GM18868 (cell line): ENCODE measurements around the gene GTF3C5.
"Not testable (repeated sequence)": the region's sequence is repeated elsewhere in the genome, so short reads cannot be mapped to it uniquely, and the experiment has no call there.

Experiments
- ATAC-seq: cut with Tn5 transposase; IDR thresholded peaks from one replicate; pipeline ENCODE4 v1.9.1; 2021; ENCODE audit warnings: mild to moderate bottlenecking, moderate library complexity; ENCODE audit not compliant: unreplicated experiment

GTF3C5 gene

DNA sequence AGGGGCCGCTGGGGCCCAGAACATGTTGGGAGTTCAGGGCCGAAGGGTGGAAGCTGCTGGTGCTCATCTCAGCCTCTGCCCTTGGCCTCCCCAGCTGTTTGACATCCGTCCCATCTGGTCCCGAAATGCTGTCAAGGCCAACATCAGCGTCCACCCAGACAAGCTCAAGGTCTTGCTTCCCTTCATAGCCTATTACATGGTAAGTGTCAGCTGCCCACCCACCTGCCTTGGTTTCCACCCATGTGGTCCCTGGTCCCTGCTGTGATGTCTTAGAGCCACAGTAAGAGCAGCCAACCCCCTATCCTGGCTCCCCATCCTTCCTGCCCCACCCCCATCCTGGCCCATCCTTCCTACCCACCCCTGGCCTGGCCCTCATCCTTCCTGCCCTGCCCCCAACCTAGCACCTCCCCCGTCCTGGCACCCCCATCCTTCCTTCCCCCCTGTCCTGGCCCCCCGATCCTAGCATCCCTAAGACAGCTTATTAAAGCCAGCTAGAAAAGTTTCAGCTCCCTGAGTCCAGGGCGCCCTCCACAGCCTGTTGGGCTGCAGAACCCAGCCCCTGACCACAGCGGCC, 21.3 kb downstream of the GTF3C5 start:
- no peak for ATAC-seq

DNA sequence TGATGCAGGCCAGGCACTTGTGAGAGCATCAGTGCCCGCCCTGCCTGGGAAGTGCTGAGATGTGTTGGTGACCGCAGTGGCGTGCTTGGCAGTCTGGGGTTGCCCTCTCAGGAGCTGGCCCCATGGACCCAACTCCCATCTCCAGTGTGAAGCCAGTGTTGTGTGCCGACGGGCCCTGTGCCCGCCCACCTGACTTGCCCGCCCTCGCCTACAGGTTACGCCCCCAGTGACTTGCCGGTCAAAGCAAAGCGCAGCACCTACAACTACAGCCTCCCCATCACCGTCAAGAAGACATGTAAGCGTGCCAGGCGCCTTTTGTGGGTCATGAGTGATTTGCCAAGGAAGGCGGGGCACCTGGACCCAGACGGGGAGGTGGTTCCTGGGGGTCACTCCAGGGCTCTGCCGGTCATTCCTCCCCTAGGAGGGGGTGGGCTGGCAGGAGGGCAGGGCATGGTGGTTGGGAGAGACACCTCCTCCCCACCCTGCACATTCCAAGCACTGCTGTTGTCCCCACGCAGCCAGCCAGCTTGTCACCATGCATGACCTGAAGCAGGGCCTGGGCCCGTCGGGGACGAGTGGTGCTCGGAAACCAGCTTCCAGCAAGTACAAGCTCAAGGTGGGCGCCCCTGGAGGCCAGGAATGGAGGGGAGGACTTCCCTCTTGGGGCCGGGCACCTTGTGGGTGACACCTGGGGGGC, 23.5 kb downstream of the GTF3C5 start:
- ATAC-seq, result no peak

DNA sequence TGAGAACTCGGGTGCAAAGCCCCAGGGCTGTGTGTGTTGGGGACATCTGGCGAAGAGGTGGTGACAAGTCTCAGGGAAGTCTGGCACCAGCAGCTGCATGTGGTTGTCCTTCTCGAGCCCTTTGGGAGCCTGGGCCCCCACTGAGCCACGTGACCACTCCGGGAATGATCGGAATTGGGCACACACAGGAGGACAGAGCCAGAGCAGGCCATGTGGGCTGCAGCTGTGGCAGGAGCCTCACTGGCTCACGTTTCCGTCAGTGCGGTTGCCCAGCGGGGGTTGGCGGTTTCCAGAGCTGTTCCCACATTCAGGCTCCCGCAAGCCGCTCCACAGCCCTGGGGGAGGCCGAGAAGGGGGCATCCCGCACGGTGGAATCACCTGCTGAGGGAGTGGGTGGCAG, 24.2 kb downstream of the GTF3C5 start:
- ATAC-seq, result no peak

DNA sequence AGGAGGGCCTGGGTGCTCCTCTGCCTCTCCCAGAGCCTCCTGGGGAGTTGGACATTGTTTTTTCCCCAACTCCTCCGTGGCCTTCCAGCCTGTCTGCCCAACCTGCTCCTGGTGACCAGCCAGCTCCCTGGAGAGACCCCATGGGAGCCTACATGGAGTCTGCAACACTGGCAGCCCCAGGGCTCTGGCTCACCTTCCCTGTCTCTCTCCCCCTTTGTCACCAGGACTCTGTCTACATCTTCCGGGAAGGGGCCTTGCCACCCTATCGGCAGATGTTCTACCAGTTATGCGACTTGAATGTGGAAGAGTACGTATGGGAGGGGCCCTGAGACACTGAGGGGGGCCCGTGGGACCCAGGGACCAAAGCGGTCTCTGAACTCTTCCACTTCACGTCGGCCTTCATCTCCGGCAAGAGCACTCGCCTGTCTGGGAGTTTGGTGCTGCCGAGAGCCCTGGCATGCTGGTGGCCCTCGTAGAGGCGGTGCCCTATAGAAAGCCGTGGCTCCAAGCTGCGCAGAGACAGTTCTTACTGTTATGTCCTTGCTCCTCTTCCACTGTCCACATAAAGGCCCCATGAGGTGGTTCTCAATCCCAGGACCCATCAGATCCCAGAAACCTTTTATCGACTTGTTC, 25.1 kb downstream of the GTF3C5 start:
- ATAC-seq, result no peak

DNA sequence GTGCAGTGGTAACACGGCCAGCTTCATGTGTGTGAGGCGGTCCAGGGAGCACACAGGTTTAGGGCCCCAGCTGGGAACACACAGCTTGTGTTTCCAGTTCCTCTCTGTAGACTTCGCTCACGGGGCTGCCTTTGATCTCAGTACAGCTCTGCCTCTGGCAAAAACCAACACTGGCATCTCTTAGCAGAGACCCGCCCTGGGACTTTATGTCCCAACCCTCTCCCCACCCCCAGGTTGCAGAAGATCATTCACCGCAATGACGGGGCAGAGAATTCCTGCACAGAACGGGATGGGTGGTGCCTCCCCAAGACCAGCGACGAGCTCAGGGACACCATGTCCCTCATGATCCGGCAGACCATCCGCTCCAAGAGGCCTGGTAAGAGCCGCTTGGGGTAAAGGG, 25.7 kb downstream of the GTF3C5 start:
- no peak for ATAC-seq

- ATAC-seq, result no peak
These were observed 26.2 kb downstream of the GTF3C5 start for GRCh38 chr9:133057006-133057405.

DNA sequence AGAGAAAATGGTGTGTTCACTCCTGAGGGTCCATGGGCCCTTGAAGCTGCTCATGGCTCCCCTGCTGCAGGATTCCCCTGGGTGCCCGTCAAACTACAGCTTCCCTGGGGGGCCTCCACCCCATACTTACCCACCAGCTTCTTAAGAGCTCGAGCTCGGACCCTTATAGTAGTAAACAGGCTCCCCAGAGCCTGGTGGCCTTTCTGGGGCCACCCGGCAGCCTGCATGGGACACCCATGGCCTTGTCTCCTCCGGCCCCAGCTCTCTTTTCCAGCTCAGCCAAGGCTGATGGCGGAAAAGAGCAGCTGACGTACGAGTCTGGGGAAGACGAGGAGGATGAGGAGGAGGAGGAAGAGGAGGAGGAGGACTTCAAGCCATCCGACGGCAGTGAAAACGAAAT, 26.8 kb downstream of the GTF3C5 start:
- ATAC-seq, result no peak

DNA sequence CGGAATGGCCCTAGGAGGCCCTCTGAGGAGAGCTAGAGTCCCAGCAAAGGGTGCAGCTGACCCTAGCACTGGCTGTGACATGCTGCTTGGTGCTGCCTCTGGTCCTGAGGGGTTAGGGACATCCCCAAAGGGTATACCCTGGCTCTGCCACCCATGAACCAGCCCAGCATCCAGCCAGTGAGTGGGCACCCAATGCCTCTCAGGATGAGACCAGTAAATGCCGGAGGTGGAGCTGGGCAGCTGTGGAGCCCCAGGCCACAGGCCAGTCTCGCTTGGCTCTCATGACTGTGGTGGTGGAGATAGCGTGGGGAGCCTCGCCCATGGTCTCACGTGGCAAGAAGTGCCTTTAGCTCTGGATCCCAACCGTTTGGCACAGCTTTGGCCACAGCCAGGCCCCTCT, 27.3 kb downstream of the GTF3C5 start:
- ATAC-seq, result no peak

DNA sequence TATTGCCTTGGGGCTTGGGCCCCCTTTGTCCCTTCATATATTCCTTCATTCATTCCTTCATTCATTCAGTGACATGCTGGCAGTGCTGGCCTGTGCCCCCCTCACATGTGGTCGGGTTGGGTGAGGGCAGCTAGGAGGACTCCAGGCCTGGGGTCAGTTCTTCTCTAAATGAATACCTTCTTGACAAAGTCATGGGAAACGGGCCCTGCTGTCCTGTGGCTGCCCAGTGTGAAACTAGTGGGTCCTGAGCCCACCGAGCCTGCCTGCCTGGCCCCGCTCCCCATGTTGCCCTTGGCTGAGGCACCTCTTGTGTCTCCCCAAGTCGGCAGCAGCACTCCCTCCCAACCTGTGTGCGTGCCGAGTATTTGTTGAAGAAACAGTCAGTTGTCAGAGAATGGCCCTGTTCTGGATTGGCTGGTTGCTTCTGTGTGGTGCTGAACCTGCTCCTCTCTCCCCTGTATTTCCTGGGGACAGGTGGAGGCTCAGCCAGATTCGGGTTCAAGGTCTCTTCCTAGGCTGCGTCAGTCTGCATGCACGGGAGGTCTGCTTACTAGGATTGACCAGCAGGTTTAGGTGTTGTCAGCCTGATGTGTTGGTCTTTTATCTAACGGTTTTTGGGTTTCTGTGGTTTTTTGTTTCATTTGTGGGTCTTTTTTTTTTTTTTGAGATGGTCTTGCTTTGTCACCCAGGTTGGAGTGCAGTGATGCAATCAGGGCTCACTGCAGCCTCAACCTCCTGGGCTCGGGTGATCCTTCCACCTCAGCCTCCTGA, 27.9 kb downstream of the GTF3C5 start:
- ATAC-seq, result no peak

GRCh38 chr9:133059623-133060022, 28.8 kb downstream of the GTF3C5 start:
- no peak for ATAC-seq

- no peak for ATAC-seq
These were observed 29.6 kb downstream of the GTF3C5 start for GRCh38 chr9:133060417-133060841.

- not testable (repeated sequence) for ATAC-seq
These were observed 30.4 kb downstream of the GTF3C5 start for GRCh38 chr9:133061019-133061763.

DNA sequence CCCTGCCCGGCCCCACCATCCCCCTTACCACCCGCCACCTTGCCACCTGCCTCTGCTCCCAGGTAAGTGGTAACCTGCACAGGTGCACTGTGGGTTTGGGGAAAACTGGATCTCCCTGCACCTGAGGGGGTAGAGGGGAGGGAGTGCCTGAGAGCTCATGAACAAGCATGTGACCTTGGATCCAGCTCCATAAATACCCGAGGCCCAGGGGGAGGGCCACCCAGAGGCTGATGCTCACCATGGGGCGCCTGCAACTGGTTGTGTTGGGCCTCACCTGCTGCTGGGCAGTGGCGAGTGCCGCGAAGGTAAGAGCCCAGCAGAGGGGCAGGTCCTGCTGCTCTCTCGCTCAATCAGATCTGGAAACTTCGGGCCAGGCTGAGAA, 31.0 kb downstream of the GTF3C5 start, which contains the start of gene CEL:
CEL (plus strand) TSS at position 218 of the 382 bp plus-strand sequence; CDS start at position 240, 22 bp downstream.
- not testable (repeated sequence) for ATAC-seq

- ATAC-seq, result not testable (repeated sequence)
These were observed 31.8 kb downstream of the GTF3C5 start for GRCh38 chr9:133062569-133062968.

DNA sequence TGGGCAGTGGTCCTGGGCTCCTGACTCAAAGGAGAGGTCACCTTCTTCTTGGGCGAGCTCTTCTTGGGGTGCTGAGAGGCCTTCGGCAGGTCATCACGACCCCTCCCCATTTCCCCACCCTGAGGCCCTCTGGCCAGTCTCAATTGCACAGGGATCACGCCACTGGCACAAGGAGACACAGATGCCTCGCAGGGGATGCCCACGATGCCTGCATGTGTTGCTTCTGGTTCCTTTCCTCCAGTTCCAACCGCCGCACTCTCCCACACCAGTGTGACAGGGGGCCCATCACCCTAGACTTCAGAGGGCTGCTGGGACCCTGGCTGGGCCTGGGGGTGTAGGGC, 32.3 kb downstream of the GTF3C5 start:
- ATAC-seq, result no peak

DNA sequence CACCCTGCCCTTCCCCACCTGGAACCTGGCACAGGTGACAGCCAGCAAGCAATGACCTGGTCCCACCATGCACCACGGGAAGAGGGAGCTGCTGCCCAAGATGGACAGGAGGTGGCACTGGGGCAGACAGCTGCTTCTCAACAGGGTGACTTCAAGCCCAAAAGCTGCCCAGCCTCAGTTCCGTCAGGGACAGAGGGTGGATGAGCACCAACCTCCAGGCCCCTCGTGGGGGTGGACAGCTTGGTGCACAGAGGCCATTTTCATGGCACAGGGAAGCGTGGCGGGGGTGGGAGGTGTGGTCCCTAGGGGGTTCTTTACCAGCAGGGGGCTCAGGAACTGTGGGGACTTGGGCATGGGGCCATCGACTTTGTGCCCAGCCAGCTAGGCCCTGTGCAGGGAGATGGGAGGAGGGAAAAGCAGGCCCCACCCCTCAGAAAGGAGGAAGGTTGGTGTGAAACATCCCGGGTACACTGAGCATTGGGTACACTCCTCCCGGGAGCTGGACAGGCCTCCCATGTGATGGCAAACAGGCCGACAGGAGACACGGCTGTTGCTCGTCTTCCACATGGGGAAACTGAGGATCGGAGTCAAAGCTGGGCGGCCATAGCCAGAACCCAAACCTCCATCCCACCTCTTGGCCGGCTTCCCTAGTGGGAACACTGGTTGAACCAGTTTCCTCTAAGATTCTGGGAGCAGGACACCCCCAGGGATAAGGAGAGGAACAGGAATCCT, 32.9 kb downstream of the GTF3C5 start:
- no peak for ATAC-seq

DNA sequence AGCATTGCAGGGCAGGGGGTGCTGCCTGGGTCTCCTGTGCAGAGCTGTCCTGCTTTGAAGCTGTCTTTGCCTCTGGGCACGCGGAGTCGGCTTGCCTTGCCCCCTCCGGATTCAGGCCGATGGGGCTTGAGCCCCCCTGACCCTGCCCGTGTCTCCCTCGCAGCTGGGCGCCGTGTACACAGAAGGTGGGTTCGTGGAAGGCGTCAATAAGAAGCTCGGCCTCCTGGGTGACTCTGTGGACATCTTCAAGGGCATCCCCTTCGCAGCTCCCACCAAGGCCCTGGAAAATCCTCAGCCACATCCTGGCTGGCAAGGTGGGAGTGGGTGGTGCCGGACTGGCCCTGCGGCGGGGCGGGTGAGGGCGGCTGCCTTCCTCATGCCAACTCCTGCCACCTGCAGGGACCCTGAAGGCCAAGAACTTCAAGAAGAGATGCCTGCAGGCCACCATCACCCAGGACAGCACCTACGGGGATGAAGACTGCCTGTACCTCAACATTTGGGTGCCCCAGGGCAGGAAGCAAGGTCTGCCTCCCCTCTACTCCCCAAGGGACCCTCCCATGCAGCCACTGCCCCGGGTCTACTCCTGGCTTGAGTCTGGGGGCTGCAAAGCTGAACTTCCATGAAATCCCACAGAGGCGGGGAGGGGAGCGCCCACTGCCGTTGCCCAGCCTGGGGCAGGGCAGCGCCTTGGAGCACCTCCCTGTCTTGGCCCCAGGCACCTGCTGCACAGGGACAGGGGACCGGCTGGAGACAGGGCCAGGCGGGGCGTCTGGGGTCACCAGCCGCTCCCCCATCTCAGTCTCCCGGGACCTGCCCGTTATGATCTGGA, 33.7 kb downstream of the GTF3C5 start:
- no peak for ATAC-seq

GRCh38 chr9:133065070-133065388, 34.2 kb downstream of the GTF3C5 start:
- ATAC-seq, result no peak

- no peak for ATAC-seq
These were observed 35.6 kb downstream of the GTF3C5 start for GRCh38 chr9:133066181-133066983.
